DLD1 (cell line): ENCODE measurements around the gene ADAP1.

Experiments
- in situ Hi-C: cut with HindIII; loops from 2 replicates; pipeline ENCODE4 v1.10.0; 2017; ENCODE audit warnings: low sequenced_read_pairs

ADAP1 gene

DNA sequence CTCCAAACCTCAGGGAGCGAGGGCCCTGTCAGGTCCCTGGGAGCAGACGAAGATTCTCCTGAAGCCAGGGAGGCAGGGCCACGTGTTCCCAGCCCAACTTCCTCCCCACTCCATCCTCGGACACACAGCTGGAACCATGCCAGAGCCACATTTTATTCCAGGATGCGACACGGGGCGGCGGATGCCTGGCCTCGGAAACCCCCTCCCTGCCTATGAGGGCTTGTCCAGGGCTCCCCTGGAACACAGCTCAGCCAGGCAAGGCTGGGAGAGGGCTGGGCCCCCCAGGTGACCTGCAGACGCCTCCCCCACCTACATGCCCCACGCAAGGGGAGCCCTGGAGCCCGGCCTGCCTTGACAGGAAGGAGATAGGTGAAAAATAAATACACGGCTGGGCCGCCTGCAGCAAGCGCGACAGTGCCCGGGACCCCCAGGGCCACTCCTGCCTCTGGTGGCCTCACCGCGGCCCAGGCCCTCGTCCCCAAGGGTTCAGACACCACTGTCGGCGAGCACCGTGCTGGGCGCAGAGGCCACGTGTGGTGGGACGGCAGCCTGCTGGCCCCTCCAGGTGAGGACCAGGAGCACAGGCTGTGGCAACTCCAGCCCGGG lies 56.6 kb downstream of the ADAP1 start:
- in situ Hi-C loops: no loop called here

DNA sequence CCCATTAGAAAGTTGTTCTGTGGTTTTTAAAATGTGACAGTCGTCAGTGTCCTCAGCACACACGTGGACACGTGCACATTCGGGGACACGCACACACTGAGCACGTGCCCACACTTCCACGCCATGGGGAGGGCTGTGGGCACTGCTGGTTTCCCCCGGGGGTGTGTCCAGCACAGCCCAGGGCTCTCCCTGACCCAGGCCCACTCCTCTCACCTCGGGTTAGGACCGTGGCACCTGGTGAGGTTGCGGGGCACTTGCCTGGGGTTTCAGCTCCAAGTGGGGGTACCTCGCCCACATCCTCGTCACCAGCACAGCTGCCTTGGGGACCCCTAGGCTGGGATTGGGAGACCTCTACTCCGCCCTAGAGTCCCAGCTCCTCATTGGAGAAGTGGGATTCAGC lies 57.4 kb downstream of the ADAP1 start:
- in situ Hi-C loops: no loop called here

GRCh38 chr7:896346-897075 lies 58.0 kb downstream of the ADAP1 start:
- in situ Hi-C loops: no loop called here

GRCh38 chr7:895451-896052 lies 58.9 kb downstream of the ADAP1 start:
- in situ Hi-C loops: no loop called here

DNA sequence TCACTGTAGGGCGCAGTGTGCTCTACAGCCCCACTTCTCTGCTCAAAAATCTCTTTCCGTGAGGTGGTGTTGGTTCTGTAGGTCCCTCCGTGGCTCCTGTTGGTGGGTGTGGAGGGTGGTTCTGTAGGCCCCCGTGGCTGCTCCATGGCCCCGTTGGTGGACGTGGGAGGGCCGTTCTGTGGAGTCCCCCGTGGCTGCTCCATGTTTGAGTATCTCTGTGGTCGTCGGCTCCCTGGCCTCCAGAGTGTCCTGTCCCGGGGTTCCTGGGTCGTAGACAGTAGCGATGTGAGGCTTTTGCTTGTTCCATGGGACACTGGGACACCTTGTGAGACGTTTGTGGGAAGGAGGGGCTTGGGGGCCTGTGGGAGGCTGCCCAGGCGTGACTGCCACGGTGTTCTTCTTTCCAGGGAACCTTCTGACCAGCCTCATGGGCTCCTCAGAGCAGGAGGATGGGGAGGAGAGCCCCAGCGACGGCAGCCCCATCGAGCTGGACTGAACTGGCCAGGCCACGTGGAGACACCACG lies 59.5 kb downstream of the ADAP1 start:
- in situ Hi-C loops: no loop called here

- in situ Hi-C loops: no loop called here
Observed at GRCh38 chr7:894164-894867, 60.2 kb downstream of the ADAP1 start.

DNA sequence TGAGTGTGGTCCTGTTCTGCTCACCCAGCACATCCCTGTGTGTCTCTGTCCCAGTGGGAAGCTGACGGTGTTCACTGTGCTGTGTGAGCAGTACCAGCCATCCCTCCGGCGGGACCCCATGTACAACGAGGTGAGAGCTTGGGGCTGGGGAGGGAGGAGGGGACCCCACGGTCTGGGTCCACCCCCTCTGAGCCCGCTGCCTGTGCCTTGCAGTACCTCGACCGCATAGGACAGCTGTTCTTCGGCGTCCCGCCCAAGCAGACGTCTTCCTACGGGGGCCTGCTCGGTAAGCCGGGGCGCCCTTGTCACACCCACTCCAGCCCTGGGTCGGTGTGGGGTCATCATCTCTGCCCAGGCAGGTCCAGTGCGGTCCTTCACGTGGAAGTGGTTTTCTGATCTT lies 60.8 kb downstream of the ADAP1 start:
- in situ Hi-C loops: no loop called here

DNA sequence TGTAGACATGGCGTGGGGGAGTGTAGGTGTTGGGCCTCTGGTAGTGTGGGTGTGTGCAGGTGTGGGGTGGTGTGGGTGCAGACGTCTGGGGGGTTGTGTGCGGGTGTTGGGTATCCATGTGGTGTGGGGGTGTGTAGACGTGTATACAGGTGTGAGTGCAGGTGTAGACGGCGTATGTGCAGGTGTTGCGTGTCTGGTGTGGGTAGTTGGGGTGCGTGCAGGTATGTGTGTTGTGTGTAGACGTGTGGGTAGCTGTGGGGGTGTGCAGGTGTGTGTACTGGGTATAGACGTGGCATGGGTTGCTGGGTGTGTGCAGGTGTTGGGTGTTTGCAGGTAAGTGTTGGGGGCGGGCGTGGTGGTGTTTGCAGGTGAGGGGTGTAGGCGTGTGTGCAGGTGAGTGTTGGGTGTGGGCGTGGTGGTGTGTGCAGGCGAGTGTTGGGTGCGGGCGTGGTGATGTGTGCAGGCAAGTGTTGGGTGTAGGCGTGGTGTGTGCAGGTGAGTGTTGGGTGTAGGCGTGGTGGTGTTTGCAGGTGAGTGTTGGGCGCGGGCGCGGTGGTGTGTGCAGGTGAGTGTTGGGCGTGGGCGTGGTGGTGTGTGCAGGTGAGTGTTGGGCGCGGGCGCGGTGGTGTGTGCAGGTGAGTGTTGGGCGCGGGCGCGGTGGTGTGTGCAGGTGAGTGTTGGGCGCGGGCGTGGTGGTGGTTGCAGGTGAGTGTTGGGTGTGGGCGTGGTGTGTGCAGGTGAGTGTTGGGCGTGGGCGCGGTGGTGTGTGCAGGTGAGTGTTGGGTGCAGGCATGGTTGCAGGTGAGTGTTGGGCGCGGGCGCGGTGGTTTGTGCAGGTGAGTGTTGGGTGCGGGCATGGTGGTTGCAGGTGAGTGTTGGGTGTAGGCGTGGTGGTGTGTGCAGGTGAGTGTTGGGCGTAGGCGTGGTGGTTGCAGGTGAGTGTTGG lies 61.6 kb downstream of the ADAP1 start:
- in situ Hi-C loops: no loop called here

DNA sequence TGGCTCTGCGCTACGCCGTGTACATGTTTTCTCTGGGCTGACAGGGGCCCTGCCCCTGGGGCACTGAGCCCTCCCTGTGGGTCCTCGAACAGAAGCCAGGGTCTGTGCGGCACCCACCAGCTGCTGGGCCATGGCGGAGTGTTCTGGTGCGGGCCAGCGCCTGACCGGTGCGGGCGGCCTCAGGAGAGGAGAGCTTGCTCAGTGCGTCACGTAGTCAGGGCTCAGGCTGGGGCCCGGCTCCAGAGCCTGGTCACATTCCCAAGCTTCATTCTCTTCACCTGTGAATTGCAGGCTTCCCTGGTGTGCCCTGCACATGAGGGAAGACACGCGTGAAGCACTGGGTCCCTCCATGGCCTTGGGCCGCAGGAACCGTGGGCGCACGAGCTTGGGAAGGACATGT lies 62.7 kb downstream of the ADAP1 start:
- in situ Hi-C loops: no loop called here

GRCh38 chr7:891291-891690 lies 63.2 kb downstream of the ADAP1 start:
- in situ Hi-C loops: no loop called here

GRCh38 chr7:890868-891267 lies 63.6 kb downstream of the ADAP1 start:
- in situ Hi-C loops: no loop called here

- in situ Hi-C loops: no loop called here
Observed at GRCh38 chr7:889391-889790, 65.1 kb downstream of the ADAP1 start.

DNA sequence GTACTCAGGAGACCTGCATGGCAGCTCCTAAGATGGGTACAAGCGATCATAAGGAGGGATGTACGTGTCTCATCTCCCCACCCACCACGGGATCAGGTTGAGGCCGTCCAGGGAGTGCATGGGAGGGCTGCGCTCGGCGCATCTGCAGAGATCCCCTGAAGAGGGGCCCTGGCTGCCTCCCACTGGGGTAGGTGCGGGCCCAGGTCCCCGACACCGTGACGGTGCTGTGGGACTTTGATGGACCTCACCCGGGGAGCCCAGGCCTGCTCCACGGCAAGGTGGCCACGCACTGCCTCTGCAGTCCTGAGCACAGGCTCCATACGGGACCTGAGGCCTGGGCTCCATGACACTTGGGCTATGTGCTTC lies 65.5 kb downstream of the ADAP1 start:
- in situ Hi-C loops: no loop called here

DNA sequence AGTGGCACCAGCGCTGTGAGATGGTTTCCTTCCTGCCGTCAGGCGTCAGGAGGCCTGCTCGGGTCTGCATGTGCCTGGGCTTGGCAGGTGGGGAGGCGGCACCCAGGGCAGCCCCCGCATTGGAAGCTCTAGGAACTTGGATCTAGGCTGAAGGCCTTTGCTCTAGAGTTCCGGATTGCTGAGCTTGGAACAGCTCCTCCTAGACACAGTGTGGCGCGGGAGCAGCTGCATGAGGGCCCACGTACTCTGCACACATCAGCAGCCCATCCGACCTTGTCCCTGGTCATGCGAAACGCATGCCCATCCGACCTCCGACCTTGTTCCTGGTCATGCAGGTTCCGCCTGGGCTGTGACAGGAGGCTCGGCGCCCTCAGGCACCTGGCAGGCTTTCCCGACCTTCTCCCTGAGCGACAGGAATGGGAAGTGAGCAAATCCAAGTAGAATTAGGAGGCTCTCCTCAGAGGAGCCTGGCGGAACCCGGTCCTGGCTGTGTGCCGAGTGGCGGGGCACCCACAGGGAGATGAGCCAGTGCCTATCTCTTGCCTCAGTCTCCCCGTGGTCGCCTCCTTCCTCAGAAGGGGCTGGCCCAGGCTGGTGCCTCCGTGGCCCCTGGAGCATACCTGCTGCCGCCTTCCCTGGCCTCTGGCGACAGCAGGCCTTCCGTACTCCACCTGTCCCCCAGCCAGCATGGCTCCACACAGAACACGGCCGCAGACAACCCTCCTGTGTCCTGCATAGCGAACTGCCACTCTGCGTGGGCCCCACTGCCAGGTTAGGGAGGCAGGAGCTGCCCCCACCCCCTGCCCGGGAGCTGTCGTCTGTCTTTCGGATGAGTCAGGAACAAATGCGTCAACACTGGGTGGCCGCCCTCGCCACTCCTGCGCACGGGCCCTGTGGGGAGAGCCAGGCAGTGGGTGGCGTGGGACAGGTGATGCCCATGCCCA lies 66.1 kb downstream of the ADAP1 start:
- in situ Hi-C loops: no loop called here

DNA sequence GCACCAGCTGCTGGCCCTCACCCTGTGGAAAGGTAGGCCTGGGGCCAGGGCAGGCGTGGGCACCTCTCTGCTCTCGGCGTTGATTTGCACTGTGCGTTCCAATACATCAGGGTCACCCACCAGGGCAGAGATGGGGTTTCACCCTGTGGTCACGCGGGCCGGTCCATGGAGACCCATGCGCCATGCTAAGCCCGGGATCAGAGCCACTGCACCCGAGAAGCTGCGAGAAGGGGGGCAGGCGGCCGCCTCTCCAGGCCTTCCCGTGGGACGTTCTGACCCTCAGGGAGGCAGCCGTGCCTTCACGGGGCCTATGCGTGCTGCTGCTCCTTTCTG lies 67.0 kb downstream of the ADAP1 start:
- in situ Hi-C loops: no loop called here

GRCh38 chr7:886626-887487 lies 67.6 kb downstream of the ADAP1 start:
- in situ Hi-C loops: no loop called here

DNA sequence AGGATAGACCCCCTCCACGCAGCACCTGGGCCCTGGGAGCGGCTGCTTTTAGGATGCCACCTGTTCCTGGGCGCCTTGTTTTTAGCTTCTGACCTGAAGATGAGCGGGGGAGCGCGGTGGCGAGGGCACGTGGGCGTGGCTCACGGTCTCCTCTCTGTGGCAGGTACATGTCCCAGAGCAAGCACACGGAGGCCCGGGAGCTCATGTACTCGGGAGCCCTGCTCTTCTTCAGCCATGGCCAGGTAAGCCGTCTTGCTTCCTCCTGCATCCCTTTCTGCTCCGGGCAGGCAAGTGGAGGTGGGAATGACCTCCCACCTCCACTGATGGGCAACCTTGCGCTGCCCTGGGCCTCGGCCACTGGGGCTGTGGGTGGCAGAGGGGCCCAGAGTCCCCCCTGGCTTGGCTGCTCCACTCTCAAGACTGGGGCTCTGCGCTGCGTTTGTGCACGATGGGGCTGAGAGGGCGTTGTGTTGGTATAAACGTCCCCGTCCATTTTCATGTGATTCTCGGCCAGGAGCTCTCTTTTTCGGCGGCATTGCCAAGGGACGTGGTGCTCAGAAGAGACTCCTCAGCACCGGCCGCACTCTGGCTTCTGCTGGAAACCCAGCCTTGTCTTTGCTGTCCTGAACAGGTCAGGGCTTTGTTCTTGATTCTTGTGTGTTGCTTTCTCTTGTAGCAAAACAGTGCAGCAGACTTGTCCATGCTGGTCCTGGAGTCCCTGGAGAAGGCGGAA lies 68.4 kb downstream of the ADAP1 start:
- in situ Hi-C loops: no loop called here
